GM18861 (cell line): ENCODE data around the gene CTTN.
"Not testable (repeated sequence)": the region's sequence is repeated elsewhere in the genome, so short reads cannot be mapped to it uniquely, and the experiment has no call there.

Source experiments
- ATAC-seq: cut with Tn5 transposase; IDR thresholded peaks from one replicate; pipeline ENCODE4 v1.9.1; 2021; ENCODE audit not compliant: unreplicated experiment

Gene CTTN

DNA sequence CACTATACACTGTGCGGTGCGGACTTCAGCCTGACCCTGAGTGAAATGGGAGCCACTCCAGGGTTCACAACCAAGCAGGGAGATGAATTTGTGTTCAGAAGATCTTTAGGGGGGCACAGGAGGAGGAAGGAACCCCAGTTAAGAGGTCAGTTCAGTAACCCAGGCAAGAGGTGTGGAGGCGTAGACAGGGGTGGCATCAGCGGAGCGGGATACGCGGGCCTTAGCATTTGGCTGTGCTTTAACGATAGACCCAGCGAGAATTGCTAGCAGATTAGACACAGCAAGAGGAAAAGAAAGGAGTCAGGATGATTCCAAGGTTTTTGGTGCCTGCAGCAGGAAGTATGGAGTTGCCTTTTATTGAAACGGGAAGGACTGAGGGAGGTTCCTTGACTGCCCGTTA lies 46.8 kb downstream of the CTTN start:
- ATAC-seq: no peak

DNA sequence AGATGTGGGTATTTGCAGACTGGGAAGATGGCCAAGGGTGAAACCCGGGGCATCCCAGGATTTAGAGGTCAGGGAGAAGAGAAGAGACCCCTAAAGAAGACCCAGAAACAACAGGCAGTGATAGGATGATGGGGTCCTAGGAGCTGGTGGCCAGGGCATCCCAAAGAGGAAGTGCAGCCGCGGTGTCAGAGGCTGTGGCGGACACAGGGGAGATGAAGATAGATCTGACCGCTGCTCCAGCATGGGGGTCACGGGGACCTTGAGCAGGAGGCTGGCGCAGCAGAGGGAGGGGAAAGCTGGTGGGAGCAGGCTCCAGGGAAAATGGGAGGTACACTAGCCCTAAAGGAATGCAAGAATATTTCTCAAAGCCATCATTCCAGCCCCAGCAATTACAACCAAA lies 47.3 kb downstream of the CTTN start:
- ATAC-seq: no peak

GRCh38 chr11:70448983-70449567 lies 50.7 kb downstream of the CTTN start:
- no peak for ATAC-seq

GRCh38 chr11:70454197-70454767 lies 56.0 kb downstream of the CTTN start:
- no peak for ATAC-seq

- not testable (repeated sequence) for ATAC-seq
These were observed 56.5 kb downstream of the CTTN start for GRCh38 chr11:70454811-70455210.

DNA sequence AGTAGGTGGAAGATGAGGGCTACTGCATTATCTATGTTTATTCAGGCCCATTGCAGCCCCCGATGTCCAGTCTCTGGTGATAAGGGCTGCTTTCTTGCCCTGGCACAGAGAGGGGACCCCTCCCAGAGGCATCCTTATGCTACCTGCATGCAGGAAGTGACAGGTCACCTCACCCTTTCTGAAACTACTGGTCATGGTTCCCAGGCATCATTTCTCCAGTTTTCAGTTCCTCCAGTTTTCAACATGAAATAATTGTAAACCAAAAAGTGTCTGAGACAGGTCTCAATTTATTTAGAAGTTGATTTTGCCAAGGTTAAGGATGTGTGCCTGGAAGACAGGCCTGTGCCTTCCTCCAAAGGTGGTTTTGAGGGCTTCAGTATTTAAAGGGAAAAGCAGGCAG lies 57.0 kb downstream of the CTTN start:
- ATAC-seq: no peak

GRCh38 chr11:70456921-70457532 lies 58.7 kb downstream of the CTTN start:
- ATAC-seq: no peak

GRCh38 chr11:70458736-70459135 lies 60.4 kb downstream of the CTTN start:
- no peak for ATAC-seq

- ATAC-seq: no peak
These were observed 61.8 kb downstream of the CTTN start for GRCh38 chr11:70460111-70460510.

GRCh38 chr11:70460964-70461363 lies 62.6 kb downstream of the CTTN start:
- ATAC-seq: no peak

DNA sequence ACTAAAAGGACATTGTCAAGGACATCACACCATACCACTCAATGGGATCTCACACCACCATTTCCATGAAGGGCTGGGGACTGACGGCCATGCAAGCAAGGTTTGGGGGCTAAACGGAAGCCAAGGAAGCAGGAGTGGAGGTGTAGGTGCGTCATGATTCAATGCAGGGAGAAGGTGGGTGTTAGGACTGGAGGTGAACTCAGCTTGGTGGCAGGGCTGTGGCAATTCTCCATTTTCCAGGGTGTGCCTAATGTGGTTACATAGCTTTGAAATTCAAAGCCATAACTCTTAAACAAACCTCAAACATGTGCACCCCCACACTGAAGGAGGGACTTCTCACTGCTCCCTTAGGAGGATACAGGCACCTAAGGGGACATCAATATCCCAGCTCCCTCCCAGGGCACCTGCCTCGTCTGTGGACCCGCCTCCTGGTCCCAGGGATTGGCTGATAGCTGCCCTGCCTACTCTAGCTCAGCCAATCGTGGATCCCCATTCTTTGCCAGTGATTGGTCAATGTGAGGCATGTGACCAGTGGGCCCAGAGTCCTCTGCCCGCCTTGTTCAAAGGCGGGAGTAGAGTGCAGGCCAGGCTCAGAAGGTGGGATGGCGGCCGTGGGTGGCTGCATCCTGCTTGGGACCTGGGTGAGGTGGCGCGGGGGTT lies 64.6 kb downstream of the CTTN start:
- no peak for ATAC-seq

DNA sequence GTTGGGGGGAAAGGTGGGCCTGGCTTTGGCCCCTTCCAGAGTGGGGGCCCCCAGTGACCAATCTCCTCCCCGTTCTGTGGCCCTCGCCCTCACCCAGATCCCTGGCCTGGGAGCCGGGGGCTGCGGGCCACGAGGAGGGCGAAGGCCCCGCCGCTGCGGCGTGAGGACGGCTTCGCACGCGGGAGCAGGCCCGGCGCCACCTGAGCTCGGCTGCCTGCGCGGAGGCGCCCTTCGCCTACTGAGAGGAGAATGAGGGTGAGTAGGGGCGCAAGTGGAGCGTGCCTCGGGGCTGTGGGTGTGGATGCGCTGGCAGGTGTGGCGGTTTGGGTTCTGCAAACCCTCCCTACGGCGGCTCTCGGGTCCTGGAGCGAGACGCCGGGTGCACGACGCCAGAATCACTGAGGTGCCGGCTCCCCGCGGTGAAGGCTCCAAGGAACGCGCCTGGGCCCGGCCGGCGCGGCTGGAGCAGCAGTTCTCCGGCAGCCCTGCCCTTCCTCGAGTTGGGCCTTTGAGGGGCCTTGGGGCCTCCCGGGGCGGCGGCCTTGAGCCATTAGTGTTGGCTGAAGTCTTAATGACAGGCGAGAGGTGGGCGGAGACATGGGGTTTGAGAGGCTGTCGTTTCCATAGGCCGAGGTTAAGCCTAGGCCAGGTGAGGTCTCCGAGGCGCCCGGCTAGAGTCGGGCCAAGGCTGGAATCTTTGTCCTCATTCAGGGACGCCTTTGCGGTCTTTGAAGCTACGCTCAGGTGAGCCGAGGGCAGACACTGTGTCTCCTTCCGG lies 65.3 kb downstream of the CTTN start:
- no peak for ATAC-seq

DNA sequence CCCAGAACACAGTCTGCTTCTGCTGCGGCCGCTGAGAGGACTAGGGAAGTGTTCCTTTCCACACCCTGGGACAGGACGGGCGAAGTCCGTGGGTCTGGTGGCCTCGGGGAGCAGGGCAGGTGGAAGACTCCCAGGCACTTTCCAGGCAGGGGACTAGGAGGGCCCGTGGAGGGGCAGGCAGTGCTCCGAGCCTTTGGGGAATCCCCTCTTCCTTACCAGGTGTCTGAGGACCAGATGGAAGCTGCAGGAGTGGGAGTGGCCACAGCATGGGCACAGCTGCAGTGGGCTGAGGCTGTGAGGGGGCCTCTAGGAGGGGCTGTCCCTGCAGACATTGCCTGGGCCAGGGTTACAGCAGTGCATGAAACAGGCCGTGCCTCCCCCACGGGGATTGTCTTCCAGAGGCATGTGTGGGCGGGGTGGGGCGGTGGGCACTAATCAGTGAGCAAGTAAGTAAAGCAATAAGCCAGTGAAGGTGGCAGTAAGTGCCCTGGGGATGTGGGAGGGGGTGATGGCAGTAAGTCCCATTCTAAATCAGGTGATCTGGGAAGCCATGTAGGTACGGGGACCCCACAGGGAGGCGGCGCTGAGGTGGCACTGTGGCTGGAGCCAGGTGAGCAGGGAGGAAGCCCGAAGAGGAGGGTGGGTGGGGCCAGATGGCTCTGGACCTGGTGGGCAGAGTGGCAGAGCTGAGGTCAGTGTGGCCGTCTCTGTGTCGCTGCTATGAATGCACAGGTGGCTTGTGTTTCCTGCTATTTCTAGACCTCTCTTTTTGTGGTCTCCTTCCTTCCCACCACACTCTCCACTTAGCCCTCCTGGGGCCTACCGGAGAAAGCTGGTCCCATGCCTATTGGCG lies 66.4 kb downstream of the CTTN start:
- no peak for ATAC-seq

- no peak for ATAC-seq
These were observed 67.8 kb downstream of the CTTN start for GRCh38 chr11:70466154-70466553.

DNA sequence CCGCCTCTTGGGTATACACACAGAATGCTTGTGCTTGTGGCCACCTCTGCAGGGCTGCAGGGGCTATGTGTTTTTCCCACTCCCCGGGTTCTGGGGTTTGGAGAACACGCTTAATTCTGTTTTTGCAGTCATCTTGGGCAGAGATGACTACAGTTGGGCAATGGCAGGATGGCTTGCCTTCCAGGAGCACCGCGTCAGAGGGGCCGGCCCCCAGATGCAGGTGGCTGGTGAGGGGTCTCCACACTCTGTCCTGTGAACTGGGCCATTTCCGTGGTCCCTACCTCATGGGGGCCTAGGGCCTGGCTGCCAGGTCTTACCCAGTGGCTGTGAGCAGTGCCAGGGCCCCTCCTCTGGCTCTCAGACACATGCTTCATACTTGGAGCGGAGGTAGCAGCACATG lies 68.3 kb downstream of the CTTN start:
- ATAC-seq: no peak

DNA sequence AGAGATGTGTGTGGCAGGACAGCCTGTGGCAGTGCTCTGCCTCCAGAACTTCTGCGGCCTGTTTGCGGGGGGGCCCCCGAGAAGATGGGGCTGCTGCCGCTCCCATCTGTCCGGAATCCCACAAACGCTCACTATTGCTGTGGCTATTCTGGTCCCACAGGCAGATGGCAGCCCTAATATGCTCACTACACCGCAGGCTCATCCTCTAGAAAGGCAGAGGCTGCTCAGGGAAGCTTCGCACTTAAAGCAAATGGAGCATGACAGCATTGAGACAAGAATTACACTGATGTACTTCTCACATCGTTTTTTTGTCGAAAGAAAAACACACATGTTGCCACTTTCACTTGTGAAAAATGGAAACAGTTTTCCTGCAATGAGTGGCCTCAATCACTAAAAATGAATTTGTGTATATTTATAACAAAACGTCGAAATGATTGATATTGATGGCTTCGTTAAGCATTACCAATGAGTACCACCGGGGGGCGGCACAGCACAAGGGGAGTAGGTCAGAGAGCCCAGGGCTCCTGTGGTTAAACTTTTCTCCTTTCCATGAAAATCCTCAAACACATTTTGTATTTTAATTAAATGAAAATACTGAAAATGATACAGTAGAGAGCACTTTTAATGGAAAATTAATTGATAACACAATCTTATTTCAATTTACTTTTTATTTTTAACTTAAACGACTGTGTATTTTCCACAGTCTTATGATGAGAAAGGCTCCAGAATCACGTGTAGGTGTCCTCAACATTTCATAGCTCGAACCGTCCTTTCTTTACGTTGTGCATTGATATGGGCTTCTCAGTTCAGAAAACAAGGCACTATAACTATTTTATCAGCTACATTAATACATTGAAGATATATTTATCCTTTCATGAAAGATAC lies 69.1 kb downstream of the CTTN start:
- ATAC-seq: no peak

DNA sequence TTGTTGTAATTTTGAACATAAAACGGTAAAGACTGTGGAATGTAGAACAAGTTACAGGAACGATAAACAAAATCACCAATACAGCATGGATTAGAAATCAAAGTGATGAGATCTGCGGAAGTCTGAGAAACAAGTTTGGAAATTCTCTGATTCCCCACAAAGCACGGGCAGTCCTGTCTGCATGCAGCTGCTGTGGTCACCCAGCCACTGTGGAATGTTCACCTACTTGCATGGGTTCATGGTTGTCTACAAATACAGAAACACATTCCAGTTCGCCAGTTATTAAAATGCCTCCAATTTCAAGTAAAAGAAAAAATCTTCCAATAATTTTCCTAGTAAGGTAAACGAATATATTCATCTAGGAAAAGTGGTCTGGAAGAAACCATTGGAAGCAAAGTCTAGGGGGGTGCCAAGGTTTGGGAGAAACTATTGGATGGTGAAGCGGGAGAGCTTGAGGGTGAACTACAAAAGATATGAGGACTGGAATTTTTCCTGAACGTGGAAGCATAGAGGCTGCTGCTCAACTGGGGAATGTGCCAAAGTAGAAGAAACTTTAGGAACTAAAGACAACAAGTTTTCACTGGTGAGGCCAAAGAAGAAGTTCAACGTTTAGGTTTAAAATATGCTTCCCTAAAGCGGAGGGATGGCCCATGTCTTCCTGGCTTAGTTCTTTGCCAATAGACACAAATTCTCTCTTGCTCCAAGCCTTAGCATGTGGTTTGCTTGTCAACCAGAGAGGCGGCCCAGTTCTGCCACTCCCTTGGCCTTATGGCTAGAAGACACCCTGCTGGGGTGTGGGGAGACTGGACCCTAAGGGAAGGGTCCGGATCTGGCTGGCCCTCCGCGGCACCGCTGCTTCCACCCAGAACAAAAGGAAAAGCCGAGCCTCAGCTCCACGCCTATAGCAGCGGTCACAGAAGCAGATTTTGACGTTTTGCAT lies 70.2 kb downstream of the CTTN start:
- no peak for ATAC-seq

DNA sequence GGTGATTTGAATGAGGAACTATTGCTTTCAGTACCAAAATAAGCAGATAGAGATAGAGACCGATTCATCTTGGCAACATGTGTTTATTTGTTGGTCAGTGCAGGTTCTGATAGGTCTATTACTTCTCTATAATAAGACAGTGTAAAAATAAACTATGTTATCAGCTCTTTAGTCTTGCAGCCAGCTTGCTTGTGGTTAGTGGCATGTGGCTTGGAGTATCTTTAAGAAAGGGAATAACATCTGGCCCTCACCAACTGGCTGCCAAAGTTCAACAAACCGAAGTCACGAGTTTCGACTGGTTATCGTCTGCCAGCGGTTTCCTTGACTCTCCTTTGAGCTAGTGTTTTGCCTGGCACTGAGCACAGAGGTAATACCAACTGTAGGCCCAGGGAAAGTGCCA lies 71.8 kb downstream of the CTTN start:
- ATAC-seq: peak; percentile 64

- no peak for ATAC-seq
These were observed 72.9 kb downstream of the CTTN start for GRCh38 chr11:70471254-70471653.
